ENCODE data around the gene MIF4GD. TPM values are rescaled to one million over a fixed set of nuclear protein-coding genes. Genes with fewer than 3 reads are reported as not detected.

MIF4GD gene
- total and polyA plus RNA-seq, 2 experiments from 2014 or later: 12.4 to 23.6 TPM

DNA sequence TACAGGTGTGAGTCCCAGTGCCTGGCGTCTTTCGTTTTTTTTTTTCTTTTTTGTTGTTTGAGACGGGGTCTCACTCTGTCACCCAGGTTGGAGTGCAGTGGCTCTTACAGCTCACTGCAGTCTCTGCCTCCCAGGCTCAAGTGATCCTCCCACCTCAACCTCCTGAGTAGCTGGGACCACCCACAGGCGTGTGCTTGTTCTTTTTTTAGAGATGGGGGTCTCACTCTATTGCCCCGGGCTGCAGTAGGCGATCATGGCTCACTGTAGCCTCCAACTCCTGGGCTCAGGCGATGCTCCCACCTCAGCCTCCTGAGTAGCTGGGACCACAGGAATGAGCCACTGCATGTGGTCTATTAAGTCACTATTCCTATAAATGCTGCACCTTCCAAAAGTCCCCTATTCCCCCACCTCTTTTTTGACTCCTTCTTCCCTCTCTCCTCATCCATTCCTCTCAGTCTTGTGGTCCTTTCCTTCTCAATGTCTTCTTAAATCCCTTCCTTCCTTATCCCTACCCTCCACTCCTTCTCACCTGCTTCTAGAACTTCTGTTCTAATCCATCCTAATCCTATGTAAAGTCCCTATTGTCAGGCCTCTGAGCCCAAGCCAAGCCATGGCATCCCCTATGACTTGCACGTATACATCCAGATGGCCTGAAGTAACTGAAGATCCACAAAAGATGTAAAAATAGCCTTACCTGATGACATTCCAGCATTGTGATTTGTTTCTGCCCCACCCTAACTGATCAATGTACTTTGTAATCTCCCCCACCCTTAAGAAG is 18.8 kb downstream of the MIF4GD start:
- H3K4me2 ChIP-seq: no peak overlapping the region
- no peak overlapping the region for H3K4me3 ChIP-seq
- H2AFZ ChIP-seq: no peak overlapping the region
- WGBS (ENCODE audit: low lambda C conversion rate, missing lambda C conversion rate): 93% methylated on average over 8 of the region's 8 CpGs
- H3K27me3 ChIP-seq: no peaks in the 10 kb centered on the region
- H3K9me3 ChIP-seq (ENCODE audit: low read depth): no peaks in the 10 kb centered on the region
- no peaks in the 10 kb centered on the region for H3K36me3 ChIP-seq (replicated peaks; ENCODE audit: insufficient read depth, low read depth)
- no peak for DNase-seq (ENCODE audit: low spot score)
- no peaks in the 10 kb centered on the region for H3K4me1 ChIP-seq (ENCODE audit: insufficient read depth)
- TF ChIP-seq CTCF (IDR thresholded peaks at IDR 0.05; ENCODE audit: poor library complexity) (no peak), EZH2phosphoT487 (IDR thresholded peaks at IDR 0.05; ENCODE audit: low read depth, severe bottlenecking, unreplicated experiment) (no peak), EZH2 (IDR thresholded peaks at IDR 0.05; ENCODE audit: borderline replicate concordance) (no peak)
- peaks cover 64% of the 10 kb centered on the region for H3K79me2 ChIP-seq
- no peak overlapping the region for H3K27ac ChIP-seq
- peaks cover 19% of the 10 kb centered on the region for H4K20me1 ChIP-seq (ENCODE audit: insufficient read depth, poor library complexity, severe bottlenecking)
- no peaks in the 10 kb centered on the region for H3K9me2 ChIP-seq (replicated peaks; ENCODE audit: insufficient read depth)

DNA sequence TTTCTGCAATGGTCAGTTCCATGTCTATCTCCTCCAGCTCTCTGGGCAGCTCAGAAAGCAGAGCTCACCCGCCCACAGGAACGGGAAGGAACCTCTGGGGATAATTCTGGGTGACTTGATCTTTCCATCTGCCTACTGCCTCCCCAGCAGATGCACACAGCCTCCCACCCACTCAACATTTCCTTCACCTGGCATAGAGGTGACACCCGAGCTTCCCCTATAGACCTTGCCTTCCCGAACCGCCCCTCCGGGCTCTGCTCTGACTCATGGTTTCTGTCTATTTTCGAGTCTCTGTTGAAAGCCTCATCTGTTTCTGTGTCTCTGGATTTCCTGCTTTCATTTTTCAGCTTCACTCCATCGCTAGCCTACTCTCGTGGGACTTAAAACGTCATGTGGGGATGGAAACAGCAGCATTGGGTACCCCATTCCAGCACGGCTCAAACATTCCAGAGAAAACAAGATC is 21.0 kb downstream of the MIF4GD start:
- no peak overlapping the region for H2AFZ ChIP-seq
- WGBS (ENCODE audit: low lambda C conversion rate, missing lambda C conversion rate): 69% methylated on average over 11 of the region's 11 CpGs
- H3K4me1 ChIP-seq (ENCODE audit: insufficient read depth): no peaks in the 10 kb centered on the region
- no peaks in the 10 kb centered on the region for H3K27me3 ChIP-seq
- H4K20me1 ChIP-seq (ENCODE audit: insufficient read depth, poor library complexity, severe bottlenecking): peaks cover 19% of the 10 kb centered on the region
- H3K9me3 ChIP-seq (ENCODE audit: low read depth): no peaks in the 10 kb centered on the region
- no peaks in the 10 kb centered on the region for H3K36me3 ChIP-seq (replicated peaks; ENCODE audit: insufficient read depth, low read depth)
- no peak for DNase-seq (ENCODE audit: low spot score)
- peak overlapping the region; percentile 49 for H3K4me2 ChIP-seq
- no peak overlapping the region for H3K4me3 ChIP-seq
- H3K79me2 ChIP-seq: peaks cover 55% of the 10 kb centered on the region
- no peaks in the 10 kb centered on the region for H3K9me2 ChIP-seq (replicated peaks; ENCODE audit: insufficient read depth)
- no peak for TF ChIP-seq CTCF (IDR thresholded peaks at IDR 0.05; ENCODE audit: poor library complexity)
- TF ChIP-seq EZH2phosphoT487 (IDR thresholded peaks at IDR 0.05; ENCODE audit: low read depth, severe bottlenecking, unreplicated experiment): no peak
- TF ChIP-seq EZH2 (IDR thresholded peaks at IDR 0.05; ENCODE audit: borderline replicate concordance): no peak
- no peak overlapping the region for H3K27ac ChIP-seq

DNA sequence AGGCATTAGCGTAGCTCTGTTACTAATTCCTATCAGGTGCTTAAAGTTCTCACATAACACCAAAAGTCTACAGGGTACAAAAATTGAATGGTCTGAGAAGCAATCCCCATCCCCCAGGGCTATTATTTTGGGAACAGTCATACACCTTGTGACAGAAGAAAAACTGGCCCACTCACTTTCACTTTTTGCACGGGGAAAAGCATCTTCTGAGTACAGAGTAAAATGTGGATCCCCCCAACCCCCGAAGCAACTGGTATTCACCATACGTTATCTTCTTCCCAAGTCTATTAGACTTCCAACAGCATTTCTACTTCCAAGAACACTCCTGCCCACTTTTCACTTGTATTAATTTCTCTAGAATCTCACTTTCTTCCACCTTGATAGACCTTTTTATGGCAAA is 21.5 kb downstream of the MIF4GD start:
- Histone ChIP-seq H3K9me3 (ENCODE audit: low read depth) (no peaks in the 10 kb centered on the region), H3K79me2 (peaks cover 54% of the 10 kb centered on the region), H3K36me3 (replicated peaks; ENCODE audit: insufficient read depth, low read depth) (no peaks in the 10 kb centered on the region), H3K9me2 (replicated peaks; ENCODE audit: insufficient read depth) (no peaks in the 10 kb centered on the region), H3K4me1 (ENCODE audit: insufficient read depth) (no peaks in the 10 kb centered on the region), H3K27me3 (no peaks in the 10 kb centered on the region), H3K4me2 (peak overlapping the region; percentile 49), H3K4me3 (no peak overlapping the region), H4K20me1 (ENCODE audit: insufficient read depth, poor library complexity, severe bottlenecking) (peaks cover 19% of the 10 kb centered on the region), H2AFZ (no peak overlapping the region), H3K27ac (no peak overlapping the region)
- no peak for DNase-seq (ENCODE audit: low spot score)
- no peak for TF ChIP-seq EZH2phosphoT487 (IDR thresholded peaks at IDR 0.05; ENCODE audit: low read depth, severe bottlenecking, unreplicated experiment)
- no peak for TF ChIP-seq EZH2 (IDR thresholded peaks at IDR 0.05; ENCODE audit: borderline replicate concordance)
- TF ChIP-seq CTCF (IDR thresholded peaks at IDR 0.05; ENCODE audit: poor library complexity): no peak
- WGBS (ENCODE audit: low lambda C conversion rate, missing lambda C conversion rate): 82% methylated on average over 4 of the region's 4 CpGs
